Posterior vena cava (tissue), 2 donors: ENCODE data around the gene PEBP1. TPM values are rescaled to one million over a fixed set of nuclear protein-coding genes. Genes with fewer than 3 reads are reported as not detected.
A peak's percentile ranks its signal among the peaks of the same experiment; 100 is the strongest.
"Not testable (repeated sequence)": the region's sequence is repeated elsewhere in the genome, so short reads cannot be mapped to it uniquely, and the experiment has no call there.

ENCODE experiments used
- DNase-seq: peaks from one replicate; pipeline ENCODE4 v3.0.0-alpha.2; 2020; ENCODE audit warnings: low spot score
- intact Hi-C, 2 donors: fragments of 100-400 bp; cut with DNase I; formaldehyde crosslinking; loops; one replicate each; pipeline versions ENCODE4 v1.14.1 to v1.14.2; 2022 to 2023
- total RNA-seq, 2 donors: library from RNA; stranded (reverse); fragmentation: NEBNext Ultra II Directional; extraction: Animal tissue kit (Norgen Biotek cat#: 25700); gene quantifications; one replicate each; pipeline ENCODE4 v1.2.1, GENCODE V29; 2021
- donor health status: DM: yes; HTN: yes; CAD: no.
- donor health status: DM: yes; HTN: yes; CAD: no.

Gene PEBP1
- total RNA-seq, 2 donors from 2014 or later, result 134 to 156 TPM

- intact Hi-C loops, result no loop called here
- DNase-seq, result no peak
Observed at GRCh38 chr12:118126119-118126757, 9.7 kb upstream of the PEBP1 start.

DNA sequence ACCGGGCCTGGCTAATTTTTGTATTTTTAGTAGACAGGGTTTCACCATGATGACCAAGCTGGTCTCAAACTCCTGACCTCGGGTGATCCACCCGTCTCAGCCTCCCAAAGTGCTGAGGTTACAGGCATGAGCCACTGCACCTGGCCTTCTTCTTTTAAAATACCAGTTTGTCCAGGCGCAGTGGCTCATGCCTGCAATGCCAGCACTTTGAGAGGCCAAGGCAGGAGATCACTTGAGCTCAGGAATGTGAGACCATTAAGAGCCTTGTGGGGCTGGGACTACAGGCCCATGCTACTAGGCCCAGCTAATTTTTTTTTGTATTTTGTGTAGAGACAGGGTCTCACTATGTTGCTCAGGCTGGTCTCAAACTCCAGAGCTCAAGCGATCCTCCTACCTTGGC lies 8.1 kb upstream of the PEBP1 start:
- DNase-seq, result no peak
- intact Hi-C loops, result no loop called here

DNA sequence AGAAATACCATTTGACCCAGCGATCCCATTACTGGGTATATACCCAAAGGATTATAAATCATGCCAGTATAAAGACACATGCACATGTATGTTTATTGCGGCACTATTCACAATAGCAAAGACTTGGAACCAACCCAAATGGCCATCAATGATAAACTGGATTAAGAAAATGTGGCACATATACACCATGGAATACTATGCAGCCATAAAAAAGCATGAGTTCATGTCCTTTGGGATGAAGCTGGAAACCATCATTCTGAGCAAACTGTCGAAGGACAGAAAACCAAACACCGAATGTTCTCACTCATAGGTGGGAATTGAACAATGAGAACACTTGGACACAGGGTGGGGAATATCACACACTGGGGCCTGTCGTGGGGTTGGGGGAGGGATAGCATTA lies 6.5 kb upstream of the PEBP1 start:
- intact Hi-C loops, DNase-seq: not testable (repeated sequence)

GRCh38 chr12:118136559-118137003 lies 657 bp downstream of the PEBP1 start:
- intact Hi-C loops, result no loop called here
- DNase-seq, result peak; percentile 89

DNA sequence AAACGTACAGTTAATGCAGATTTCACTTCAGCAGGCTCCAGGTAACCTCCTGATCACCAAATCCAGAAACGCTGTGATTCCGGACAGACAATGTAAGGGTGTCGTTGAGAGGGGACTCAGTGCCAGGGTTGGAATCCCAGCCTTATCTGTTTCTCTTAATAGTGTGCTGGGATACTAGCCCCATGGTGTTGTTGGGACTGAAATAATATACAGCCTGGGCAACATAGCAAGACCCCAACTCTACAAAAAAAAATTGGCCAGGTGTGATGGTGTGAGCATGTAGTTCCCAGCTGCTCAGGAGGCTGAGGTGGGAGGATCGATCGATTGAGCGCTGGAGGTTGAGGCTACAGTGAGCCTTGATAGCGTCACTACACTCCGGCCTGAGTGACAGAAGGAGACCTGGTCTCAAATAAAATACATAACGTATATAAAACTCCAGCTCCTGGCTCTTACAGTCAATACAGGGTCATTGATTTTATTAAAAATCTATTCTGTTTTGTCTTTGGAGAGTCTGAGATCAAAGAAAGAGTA lies 1.3 kb downstream of the PEBP1 start:
- DNase-seq, result no peak
- intact Hi-C loops, result no loop called here

GRCh38 chr12:118140825-118141224 lies 4.9 kb downstream of the PEBP1 start:
- DNase-seq, result no peak
- intact Hi-C loops, result no loop called here

DNA sequence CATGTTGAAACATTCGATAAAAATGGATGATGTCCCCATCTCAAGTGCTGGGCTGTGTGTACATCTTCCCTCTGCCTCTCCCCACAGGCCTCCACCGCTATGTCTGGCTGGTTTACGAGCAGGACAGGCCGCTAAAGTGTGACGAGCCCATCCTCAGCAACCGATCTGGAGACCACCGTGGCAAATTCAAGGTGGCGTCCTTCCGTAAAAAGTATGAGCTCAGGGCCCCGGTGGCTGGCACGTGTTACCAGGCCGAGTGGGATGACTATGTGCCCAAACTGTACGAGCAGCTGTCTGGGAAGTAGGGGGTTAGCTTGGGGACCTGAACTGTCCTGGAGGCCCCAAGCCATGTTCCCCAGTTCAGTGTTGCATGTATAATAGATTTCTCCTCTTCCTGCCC lies 8.6 kb downstream of the PEBP1 start:
- intact Hi-C loops, result no loop called here
- no peak for DNase-seq

DNA sequence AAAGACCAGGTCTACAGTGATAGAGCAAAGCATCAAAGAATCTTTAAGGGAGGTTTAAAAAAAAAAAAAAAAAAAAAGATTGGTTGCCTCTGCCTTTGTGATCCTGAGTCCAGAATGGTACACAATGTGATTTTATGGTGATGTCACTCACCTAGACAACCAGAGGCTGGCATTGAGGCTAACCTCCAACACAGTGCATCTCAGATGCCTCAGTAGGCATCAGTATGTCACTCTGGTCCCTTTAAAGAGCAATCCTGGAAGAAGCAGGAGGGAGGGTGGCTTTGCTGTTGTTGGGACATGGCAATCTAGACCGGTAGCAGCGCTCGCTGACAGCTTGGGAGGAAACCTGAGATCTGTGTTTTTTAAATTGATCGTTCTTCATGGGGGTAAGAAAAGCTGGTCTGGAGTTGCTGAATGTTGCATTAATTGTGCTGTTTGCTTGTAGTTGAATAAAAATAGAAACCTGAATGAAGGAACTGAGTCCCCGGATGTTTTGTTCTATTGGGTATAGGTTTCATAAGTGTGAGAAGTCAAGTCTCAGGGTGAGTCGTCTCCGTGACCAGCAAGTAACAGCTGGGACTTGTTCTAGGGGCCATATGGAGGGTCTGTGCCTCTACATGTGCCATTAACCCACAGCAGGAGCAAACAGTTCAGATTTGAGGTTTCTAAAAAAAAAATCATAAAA lies 9.3 kb downstream of the PEBP1 start:
- intact Hi-C loops, result no loop called here
- no peak for DNase-seq

DNA sequence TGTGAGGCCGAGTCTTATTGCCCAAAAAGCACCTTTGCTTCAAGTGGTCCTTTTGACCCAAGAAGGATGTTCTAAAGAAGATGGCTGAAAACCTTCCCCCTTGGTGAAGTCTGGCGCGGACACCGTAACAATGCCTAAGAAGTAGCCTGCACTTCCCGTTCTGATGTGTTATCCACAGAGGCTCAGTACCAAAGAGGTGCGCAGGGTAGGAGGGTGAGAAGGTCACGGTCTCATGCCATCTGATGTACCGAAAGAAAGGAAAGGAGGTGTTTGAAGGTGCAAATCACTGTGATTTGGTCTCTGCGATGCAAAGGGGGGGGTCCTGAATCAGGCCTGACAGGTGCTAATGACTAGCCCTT lies 9.9 kb downstream of the PEBP1 start:
- DNase-seq, result no peak
- intact Hi-C loops, result no loop called here

DNA sequence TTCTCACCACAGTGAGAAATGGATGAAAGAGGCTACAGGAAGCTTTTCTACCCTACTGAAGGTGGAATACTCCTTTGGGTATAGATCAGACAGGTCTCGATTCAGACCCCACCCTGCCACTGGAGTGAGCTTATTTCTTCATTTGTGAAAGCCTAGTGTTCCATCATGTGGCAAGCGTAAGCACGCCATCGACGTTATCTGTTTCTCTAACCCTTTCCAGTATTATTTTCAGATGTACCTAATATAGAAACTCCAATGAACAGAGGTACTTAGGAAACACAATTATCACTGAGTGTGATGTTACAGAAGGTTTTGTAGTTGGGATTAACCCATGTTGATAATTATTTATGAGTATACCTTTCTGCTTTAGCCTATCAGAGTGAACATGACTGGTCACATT lies 12.4 kb downstream of the PEBP1 start:
- DNase-seq, result no peak
- intact Hi-C loops, result no loop called here

DNA sequence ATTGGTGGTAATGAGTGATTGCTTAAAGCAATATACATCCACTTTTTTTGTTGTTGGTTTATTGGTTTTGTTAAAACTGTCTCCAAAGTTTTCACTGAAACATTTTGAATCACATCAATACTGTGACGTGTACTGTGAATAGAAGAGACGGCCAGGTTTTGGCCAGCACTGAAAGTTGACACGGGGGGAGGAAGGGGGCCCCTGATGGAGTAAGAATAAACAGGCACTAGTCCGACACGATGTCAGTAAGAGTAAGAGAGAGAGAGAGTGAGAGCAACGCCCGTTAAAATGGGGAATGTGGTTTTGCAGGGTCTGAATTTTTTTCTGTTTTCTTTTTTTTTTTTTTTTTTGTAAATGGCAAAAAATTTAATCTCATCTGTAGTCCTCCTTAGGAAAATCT lies 14.7 kb downstream of the PEBP1 start:
- intact Hi-C loops, result no loop called here
- no peak for DNase-seq

DNA sequence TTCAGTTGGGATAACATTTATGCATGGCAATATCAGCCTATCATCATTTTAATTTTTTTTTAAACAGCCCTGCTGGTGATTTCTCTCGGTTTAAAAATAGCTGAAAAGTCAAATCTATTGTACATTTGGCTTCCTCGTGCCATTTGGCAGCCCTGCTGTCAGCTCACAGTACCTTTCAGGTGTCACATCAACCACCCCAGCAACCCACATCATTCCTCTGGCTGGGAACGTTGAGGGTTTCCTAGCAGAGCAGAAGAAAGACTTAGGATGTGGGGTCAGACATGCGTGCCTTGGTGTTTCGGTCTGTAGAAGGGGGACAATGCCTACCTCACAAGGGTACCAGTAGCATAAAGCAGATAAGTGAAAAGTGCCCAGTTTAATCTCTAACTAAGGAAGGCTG lies 15.8 kb downstream of the PEBP1 start:
- intact Hi-C loops, result no loop called here
- DNase-seq, result no peak

- DNase-seq, result no peak
- intact Hi-C loops, result no loop called here
Observed at GRCh38 chr12:118160536-118160935, 24.6 kb downstream of the PEBP1 start.

DNA sequence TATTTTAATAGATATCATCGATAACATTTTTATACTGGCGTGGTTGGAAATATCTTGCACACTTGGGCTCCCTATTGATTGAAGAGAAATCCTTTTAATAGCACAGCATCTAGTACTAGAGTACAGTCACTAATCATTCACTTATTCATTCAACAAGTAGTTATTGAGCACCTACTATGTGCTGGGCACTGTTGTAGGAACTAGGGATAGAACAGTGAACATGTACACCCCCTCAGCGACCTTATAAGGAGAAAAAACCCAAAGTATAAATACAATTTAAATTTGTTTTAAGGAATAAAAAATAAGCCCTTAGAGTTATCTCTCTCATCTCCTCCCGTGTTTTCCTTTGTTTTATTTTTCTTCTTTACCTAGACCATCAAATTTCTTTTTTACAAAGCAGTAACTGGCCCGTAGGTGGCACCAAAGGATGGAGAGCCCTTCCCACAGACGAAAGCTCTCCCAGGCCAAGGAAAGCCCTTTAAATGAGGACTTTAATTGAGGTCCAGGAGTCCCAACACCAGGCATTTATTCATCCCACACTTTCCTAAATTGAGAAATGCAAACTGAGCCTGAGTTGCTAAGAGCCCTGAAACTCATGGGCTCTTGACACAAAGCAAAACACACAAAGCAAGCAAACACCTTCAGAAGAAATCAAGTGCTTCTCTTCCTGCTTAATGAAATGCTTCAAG lies 29.0 kb downstream of the PEBP1 start:
- intact Hi-C loops, result no loop called here
- no peak for DNase-seq

- no peak for DNase-seq
- intact Hi-C loops, result no loop called here
Observed at GRCh38 chr12:118166946-118167345, 31.0 kb downstream of the PEBP1 start.

DNA sequence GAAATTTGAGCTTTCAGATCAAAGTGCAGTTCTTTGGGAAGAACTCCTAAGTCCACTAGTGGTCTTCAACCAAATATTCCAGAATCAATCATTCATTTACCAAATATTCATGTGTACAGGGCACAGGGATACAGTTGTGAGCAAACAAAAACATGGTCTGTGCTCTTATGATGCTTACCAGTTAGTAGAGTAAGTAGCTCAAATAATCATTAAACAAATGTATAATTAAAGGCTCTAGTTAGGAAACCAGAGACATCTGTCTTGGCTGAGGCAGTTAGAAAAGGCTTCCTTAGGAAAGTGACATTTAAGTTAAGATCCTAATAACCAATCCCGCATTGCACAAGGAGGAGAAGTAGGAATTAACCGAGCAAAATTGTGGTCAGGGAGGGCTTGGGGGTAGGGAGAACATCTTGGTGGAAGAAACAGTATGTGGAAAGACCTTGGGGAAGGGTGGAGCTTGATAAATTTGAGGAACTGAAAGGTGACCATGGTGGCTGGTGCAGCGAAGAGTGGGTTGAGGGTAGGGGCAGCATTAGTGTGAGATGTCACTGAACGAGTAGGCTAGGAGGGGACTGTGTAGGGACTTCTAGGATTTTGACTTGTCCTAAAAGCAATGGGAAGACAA lies 40.0 kb downstream of the PEBP1 start:
- no peak for DNase-seq
- intact Hi-C loops, result no loop called here

GRCh38 chr12:118183155-118183554 lies 47.2 kb downstream of the PEBP1 start:
- intact Hi-C loops, result loop anchor here (5.0 to 10.0 kb wide), 2 partner anchors 189 to 192 kb away; partner anchors contain the start of genes TAOK3 (in 2 of the 2) and SUDS3 (in 1 of the 2)
- DNase-seq, result no peak

DNA sequence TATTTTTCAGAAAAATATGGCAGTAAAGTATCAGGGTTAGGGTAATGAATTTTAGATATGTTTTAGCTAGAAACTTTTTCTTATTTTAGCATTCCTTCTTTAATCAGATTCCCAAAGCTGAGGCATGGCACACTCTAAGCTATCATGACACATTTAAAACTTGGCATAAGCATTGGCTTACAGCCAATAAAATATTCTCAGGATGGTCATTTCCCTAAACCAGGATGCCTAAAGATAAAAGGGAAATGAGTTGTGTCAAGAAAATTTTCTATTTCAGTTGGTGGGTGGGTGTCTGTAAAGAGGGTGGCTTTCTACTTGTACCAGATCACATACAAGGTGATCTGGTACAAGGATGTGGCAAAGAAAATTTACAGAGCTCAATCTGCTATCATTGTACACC lies 47.8 kb downstream of the PEBP1 start:
- no peak for DNase-seq
- intact Hi-C loops, result loop anchor here (5.0 to 10.0 kb wide), 2 partner anchors 189 to 191 kb away; partner anchors contain the start of genes TAOK3 (in 2 of the 2) and SUDS3 (in 1 of the 2)

DNA sequence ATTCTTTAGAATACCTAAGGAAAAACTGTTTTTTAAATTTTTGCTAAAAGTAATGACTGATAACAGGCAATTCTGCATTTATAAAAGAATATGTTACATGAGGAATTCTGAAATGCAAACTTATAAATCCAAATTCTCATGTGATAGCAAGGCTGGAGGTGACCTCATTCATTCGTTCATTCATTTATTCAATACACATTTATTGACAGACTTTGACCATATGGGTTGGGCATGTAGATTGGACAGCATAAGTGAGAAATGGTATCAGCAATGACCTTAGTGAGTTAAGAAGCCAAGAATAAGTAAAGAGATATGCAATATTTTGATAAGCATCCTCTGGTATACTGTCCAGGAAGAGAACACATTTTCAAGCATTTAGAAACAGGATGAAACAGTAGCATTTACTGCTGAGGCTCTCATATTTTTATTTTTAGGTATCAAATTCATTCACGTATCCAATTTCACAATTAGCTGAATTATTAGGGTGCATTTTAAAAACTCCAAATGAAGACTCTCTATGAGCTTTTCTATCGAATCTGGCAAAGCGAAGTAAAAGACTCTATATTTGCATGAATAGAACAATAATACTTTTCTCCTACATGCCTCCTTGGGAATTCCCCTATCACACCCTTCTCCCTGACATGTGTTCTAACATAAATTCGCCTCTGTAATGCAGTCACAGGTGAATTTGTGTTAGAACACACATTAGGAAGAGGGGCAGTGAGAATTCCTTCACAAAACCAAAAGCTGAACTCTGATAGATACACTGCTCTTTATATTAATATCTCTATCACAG lies 49.9 kb downstream of the PEBP1 start:
- DNase-seq, result no peak
- intact Hi-C loops, result loop anchor here in 1 of 2 donors (10.0 kb wide), 1 partner anchor 189 kb away; the partner anchor contains the start of genes SUDS3 and TAOK3
